ENCODE measurements around the gene ROMO1. TPM values are rescaled to one million over a fixed set of nuclear protein-coding genes. Genes with fewer than 3 reads are reported as not detected.
"Not testable (repeated sequence)": the region's sequence is repeated elsewhere in the genome, so short reads cannot be mapped to it uniquely, and the experiment has no call there.

Gene ROMO1
- total and polyA plus RNA-seq, 12 donors = 50.1 to 1,321 (median 282) TPM

DNA sequence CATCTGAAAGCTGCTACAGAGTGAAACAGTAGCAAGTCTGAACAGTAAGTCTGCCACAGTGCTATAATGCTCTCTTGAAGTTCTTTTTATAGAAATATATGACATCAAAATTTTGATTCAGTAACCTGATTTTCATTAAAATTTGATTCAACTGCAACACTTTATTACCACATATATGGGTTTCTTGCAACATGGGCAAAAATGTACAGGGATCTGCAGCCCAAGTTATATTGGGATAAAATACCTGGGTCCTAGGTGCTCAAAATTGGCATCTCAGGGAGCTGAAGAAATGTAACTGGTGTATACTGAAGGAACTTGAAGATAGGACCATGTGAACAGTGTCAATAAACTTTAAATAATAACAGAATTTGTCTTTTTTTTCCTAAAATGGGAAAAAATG, 10.8 kb downstream of the ROMO1 start:
- Histone ChIP-seq H3K4me3 (no peak overlapping the region), H3K36me3 (replicated peaks in 1 of 2) (peaks cover 0 to 97% of the 10 kb centered on the region in 2 donors), H3K27me3 (no peaks in the 10 kb centered on the region), H3K9me3 (replicated peaks in 1 of 3) (no peaks in the 10 kb centered on the region), H3K27ac (no peak overlapping the region), H3K4me1 (replicated peaks in 1 of 2) (peaks cover 3 to 48% of the 10 kb centered on the region in 2 donors)
- intact Hi-C loops (cut with DNase I) = no loop called here
- no peak for TF ChIP-seq POLR2A (IDR thresholded peaks at IDR 0.05)
- no peak for TF ChIP-seq CTCF (IDR thresholded peaks at IDR 0.05)
- DNase-seq = no peak

DNA sequence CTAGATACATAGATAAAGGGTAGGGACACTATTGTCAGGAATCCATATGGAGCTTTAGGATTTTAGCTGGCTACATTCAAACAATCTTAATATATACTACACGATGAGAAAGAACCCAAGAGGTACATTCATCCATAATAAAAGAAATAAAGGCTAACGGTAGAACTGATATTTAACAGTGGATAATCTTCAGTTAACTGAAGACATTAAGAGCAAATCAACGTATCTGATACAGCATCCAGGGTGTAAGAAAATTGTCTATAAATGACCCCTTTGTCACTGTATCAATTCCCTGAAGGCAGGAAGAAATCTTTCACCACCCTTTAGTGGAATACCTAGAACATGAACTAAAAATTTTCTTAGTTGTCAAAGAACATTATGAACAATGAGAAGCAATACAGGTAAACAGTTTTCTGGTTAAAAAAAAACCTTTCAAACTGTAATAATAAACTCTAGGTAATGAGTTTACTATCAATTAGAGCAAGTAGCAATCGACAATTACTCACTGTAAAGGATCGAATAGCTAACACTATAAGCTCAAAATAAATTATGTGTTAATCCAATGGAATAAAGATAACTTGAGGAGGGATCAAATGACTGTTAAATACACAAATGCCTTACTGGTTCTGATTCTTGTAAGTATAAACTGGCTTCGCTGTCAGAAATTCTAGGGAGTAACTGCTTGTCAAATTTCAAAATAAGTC, 11.8 kb downstream of the ROMO1 start:
- H3K27ac ChIP-seq = no peak overlapping the region
- no peaks in the 10 kb centered on the region for H3K9me3 ChIP-seq (replicated peaks in 1 of 3)
- intact Hi-C loops (cut with DNase I) = no loop called here
- H3K4me1 ChIP-seq (replicated peaks in 1 of 2) = peaks cover 3 to 42% of the 10 kb centered on the region in 2 donors
- H3K4me3 ChIP-seq = no peak overlapping the region
- DNase-seq = no peak
- no peak for TF ChIP-seq POLR2A (IDR thresholded peaks at IDR 0.05)
- no peak for TF ChIP-seq CTCF (IDR thresholded peaks at IDR 0.05)
- 56 to 65% (median 60%) methylated on average over 6 of the region's 6 CpGs for WGBS, 4 donors
- H3K36me3 ChIP-seq (replicated peaks in 1 of 2) = peaks cover 0 to 97% of the 10 kb centered on the region in 2 donors
- H3K27me3 ChIP-seq = no peaks in the 10 kb centered on the region

DNA sequence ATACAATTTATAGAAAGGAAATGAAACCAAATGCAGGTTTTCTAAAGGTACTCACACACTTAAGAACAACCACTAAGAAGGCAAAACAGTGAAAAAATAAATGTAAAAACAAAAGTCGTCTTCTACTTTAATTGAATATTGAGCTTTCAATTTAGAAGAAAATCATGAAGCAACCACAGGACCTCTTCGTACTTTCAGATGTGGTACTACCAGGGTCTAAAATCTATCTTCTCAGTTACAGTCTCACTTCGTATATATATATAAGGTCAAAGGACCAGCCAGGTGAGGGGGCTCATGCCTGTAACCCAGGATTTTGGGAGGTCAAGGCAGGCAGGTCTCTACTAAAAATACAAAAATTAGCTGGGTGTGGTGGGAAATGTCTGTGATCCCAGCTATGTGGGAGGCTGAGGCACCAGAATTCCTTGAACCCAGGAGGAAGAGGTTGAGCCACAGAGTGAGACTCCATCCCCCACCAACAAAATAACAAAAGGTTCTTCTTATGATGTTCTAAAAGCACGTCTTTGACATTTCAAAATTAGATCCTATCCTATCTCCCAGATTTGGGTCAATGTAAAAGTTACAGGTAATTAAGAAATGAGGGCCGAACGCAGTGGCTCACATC, 12.5 kb downstream of the ROMO1 start:
- Histone ChIP-seq H3K27ac (no peak overlapping the region), H3K4me3 (no peak overlapping the region), H3K36me3 (replicated peaks in 1 of 2) (peaks cover 0 to 97% of the 10 kb centered on the region in 2 donors), H3K9me3 (replicated peaks in 1 of 3) (no peaks in the 10 kb centered on the region), H3K27me3 (no peaks in the 10 kb centered on the region), H3K4me1 (replicated peaks in 1 of 2) (peaks cover 3 to 42% of the 10 kb centered on the region in 2 donors)
- TF ChIP-seq CTCF (IDR thresholded peaks at IDR 0.05) (no peak), POLR2A (IDR thresholded peaks at IDR 0.05) (no peak)
- DNase-seq = no peak
- WGBS, 4 donors = 56 to 67% (median 61%) methylated on average over 6 of the region's 6 CpGs
- intact Hi-C loops (cut with DNase I) = no loop called here

- Histone ChIP-seq H3K4me1 (replicated peaks in 1 of 2) (peaks cover 3 to 34% of the 10 kb centered on the region in 2 donors), H3K36me3 (replicated peaks in 1 of 2) (peaks cover 0 to 97% of the 10 kb centered on the region in 2 donors)
- H3K27ac ChIP-seq; H3K9me3 ChIP-seq (replicated peaks in 1 of 3); H3K4me3 ChIP-seq; intact Hi-C loops (cut with DNase I); DNase-seq; H3K27me3 ChIP-seq: not testable (repeated sequence)
- 79 to 87% (median 83%) methylated on average over 8 to 9 of the region's 9 CpGs for WGBS, 4 donors
These were observed 13.9 kb downstream of the ROMO1 start for GRCh38 chr20:35713120-35713519.

Data from adrenal gland (tissue), 12 donors.